Gastroesophageal sphincter (tissue), 3 donors: ENCODE data around the gene LAMA5.

ENCODE experiments used
- CTCF ChIP-seq, 4 experiments: fragments of 200-600 bp in 2 of 4; fragments of 450-650 bp in 2 of 4; sonication (generic) in 1 of 4; IDR thresholded peaks; one replicate each; pipeline ENCODE4 v1.5.1; 2017 to 2019; ENCODE audit warnings: antibody characterized with exemption in 4 of 4, mild to moderate bottlenecking in 2 of 4, moderate library complexity in 2 of 4
- POLR2AphosphoS5 ChIP-seq: sonication (generic); formaldehyde crosslinking; IDR thresholded peaks from one replicate; pipeline ENCODE4 v1.6.1; 2017; ENCODE audit warnings: antibody characterized with exemption

GRCh38 chr20:62281161-62281933 is 85.8 kb downstream of the LAMA5 start:
- TF ChIP-seq CTCF (IDR thresholded peaks at IDR 0.05) (no peak), POLR2AphosphoS5 (no peak)
